Effector CD8-positive, alpha-beta T cell (primary cell): Measurements from ENCODE around the gene CHD1.

ENCODE experiments used
- DNase-seq: peaks from one replicate; lab custom pipeline; 2025; lab: John Stamatoyannopoulos, UW

CHD1 gene

GRCh38 chr5:98904780-98905179 lies 24.0 kb downstream of the CHD1 start:
- no peak for DNase-seq

DNA sequence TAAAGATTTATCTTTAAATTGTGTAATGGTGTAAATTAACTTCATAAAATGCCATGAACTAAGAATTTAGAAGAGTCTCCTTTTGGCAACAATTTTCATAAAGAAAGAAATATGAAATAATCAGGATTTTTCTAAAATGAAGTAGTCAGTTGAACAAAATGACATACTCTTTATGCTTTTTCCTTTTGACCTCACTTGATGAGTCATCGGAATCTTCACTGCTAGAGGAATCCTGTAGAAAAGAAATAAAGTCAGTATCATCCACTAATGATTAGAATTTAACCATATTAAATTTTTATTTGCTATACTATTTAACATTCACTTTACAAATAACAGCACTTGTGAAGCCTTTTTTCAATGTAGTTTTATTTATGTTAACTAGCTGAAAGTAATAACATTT lies 26.1 kb downstream of the CHD1 start:
- no peak for DNase-seq

- DNase-seq = no peak
Measured at GRCh38 chr5:98899456-98899855, 29.4 kb downstream of the CHD1 start.

DNA sequence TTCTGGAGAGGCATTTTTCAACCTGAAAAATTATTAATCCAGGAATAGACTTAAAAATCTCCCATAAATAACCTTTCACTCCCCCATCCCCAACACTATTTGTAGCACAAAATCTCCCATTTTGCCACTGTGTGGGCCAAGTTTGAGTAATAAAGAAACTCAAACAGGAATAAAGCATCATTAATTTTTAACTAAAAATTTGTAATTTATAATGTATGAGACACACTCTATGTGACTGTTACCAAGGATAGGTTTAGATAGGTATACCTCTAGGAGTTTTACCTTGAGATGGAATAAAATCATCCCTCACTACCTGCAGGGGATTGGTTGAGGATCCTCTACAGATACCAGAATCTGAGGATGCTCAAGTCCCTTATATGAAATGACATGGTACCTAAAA lies 30.1 kb downstream of the CHD1 start:
- no peak for DNase-seq

GRCh38 chr5:98891591-98891990 lies 37.2 kb downstream of the CHD1 start:
- DNase-seq = no peak

DNA sequence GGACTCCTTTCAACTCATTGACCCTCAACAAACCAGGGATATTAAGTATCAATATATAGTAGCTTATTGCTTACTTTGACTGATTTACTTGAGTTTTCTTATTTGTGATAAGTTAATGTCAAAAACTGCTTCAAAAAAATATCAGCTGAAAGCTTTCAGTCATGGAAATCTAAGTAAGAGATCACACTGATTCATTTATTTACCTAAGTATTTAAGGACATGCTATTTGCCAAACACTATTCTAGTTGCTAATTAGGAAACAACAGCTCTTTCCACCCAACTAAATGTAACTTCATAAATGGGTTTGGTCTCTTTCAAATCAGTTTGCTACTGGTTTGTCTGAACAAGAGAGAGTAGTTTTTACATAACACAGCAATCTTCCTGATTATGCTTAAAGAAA lies 48.2 kb downstream of the CHD1 start:
- no peak for DNase-seq

- no peak for DNase-seq
Measured at GRCh38 chr5:98880151-98880550, 48.7 kb downstream of the CHD1 start.

GRCh38 chr5:98877600-98877999 lies 51.2 kb downstream of the CHD1 start:
- no peak for DNase-seq

GRCh38 chr5:98872674-98873073 lies 56.1 kb downstream of the CHD1 start:
- DNase-seq = no peak

- no peak for DNase-seq
Measured at GRCh38 chr5:98865690-98866089, 63.1 kb downstream of the CHD1 start.

GRCh38 chr5:98847054-98847453 lies 81.8 kb downstream of the CHD1 start:
- no peak for DNase-seq

- DNase-seq = no peak
Measured at GRCh38 chr5:98846520-98846919, 82.3 kb downstream of the CHD1 start.

DNA sequence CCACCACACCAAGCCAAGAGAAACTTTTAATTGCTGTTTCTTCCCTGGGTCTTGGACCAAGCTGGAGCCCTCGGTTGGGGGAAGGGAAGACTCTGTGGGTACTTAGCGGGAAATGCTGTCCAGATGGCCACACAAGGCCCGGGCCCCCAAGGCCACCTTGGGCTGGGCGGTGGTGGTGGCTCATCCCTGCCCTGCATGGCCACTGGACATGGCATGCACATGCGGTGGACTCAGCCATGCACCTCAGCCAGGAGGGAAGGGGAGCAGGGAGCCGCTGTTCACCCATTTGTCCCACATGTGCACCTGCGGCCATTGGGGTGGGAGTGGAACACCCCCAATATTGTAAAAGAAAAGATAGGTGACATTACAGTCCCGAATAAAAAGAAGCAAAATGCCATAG lies 82.9 kb downstream of the CHD1 start:
- no peak for DNase-seq

- no peak for DNase-seq
Measured at GRCh38 chr5:98844865-98845264, 83.9 kb downstream of the CHD1 start.

GRCh38 chr5:98843481-98843880 lies 85.3 kb downstream of the CHD1 start:
- no peak for DNase-seq

DNA sequence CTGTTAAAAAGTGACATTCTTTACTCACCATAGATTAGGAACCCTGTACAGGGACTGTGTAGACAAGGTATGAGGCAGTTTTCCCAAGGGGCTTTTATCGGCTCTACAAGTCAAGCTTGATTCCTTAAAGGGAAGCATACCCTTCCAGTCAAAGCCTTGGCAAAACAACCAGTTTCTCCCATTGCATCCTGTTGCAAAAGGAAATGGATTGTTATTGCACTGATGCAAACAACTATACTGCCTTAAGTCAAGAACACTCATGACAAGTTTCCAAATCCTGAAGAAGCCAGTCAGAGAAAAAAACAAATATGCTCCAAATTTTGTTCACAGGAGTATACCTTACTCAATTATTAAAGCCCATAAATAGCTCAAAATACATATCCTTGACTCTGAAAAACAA lies 87.9 kb downstream of the CHD1 start:
- no peak for DNase-seq

- no peak for DNase-seq
Measured at GRCh38 chr5:98839469-98840383, 89.1 kb downstream of the CHD1 start.

- DNase-seq = no peak
Measured at GRCh38 chr5:98836175-98836574, 92.6 kb downstream of the CHD1 start.

DNA sequence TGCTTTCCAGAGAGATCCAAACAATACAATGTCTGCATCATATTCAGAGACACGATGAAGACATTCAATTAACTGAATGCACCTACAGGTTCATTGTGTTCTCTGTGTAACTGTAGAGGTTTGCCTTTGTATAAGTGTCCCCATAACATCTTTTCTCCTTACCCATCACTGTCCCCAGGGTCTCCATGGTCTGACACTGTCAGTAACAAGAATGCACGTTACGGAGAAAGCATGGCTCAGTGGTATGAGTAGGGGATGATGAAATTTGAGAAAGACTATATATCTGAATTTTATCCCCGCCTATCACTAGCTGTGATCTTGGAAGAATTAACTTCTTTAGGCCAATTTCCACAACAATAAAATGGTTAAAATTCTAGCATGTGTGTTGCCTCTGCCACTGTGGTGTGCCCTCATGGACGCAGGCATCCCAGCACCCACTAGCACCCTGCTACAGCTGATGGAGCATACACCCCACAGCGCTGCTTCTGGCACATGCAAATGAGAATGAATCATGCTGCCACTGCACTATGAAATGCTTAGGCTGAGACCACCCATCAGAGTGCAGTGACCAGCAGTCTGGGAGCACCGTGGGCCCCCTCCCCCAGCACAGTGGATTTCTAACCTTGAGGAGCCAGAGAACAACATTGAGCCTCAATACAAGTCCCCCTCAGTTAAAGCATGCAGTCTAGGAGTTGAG lies 101.1 kb downstream of the CHD1 start:
- no peak for DNase-seq

DNA sequence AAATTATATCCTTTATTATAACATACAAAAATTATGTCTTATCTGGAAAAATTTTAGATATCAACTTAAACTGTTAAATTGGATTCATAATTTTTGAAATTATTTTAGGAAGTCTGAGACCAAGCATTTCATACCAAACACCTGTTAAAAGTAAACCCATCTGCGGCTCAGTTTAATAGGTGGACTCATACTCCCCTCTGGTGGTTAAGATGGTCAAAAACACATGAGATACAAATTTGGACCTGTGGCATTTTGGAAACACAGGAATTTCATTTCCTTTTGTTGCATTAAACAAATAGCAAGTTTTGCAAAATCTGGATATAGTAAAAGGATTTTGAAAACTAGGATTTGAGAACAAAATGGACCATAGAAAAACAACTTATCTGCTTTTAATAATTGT lies 101.6 kb downstream of the CHD1 start:
- DNase-seq = no peak

DNA sequence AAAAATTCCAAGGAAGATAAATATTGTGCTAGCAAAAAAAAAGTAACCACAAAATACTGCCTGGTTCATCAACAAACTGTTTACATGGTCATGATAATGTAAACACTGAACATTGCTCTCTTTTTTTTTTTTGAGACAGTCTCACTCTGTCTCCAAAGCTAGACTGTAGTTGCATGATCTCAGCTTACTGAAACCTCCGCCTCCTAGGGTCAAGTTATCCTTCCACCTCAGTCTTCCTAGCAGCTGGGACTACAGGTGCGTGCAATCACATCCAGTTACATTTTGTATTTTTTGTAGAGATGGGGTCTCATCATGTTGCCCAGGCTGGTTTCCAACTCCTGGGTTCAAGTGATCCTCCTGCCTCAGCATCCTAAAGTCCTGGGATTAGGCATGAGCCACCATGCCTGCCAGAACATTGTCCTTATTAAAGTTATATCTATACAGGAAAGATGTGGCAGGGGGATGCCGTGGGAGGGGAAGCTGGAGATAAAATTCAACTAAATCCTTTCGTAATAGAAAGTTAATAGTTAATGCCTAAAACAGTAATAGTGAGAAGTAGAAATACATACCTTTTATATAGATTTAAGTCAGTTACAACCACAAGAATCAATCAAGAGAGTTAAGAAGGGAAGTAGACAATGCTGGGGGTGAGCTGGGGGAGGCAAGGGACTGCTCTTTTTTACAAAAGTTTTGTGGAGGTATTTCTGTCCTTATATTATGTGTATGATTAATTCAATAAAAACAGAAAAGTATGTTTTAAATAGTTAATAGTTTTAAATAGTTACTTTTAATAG lies 103.0 kb downstream of the CHD1 start:
- no peak for DNase-seq

- no peak for DNase-seq
Measured at GRCh38 chr5:98816582-98817222, 112.1 kb downstream of the CHD1 start.
